CD14-positive monocyte (primary cell): ENCODE measurements around the gene LNP1. TPM values are rescaled to one million over a fixed set of nuclear protein-coding genes. Genes with fewer than 3 reads are reported as not detected.

Source experiments
- DNase-seq, 3 donors: peaks; one replicate each; pipeline ENCODE4 v3.0.0-alpha.2; 2011 to 2022
- H2AFZ ChIP-seq: 2 replicates; pipeline ENCODE4 v1.6.0; 2012; ENCODE audit warnings: mild to moderate bottlenecking, low read depth, low read length, inconsistent platforms; ENCODE audit not compliant: insufficient read depth, poor library complexity, severe bottlenecking
- H3K27ac ChIP-seq, 2 donors: 1 replicate in 1 of 2; 2 replicates in 1 of 2; pipeline ENCODE4 v1.5.1; 2012 to 2013; ENCODE audit warnings: low read length in 2 of 2, control low read depth in 1 of 2, inconsistent platforms in 1 of 2, low read depth in 1 of 2, mild to moderate bottlenecking in 1 of 2
- H3K27me3 ChIP-seq, 2 donors: one replicate each; pipeline versions ENCODE4 v1.6.0 to v1.6.1; 2011 to 2013; ENCODE audit warnings: low read length in 2 of 2; ENCODE audit not compliant: control insufficient read depth in 2 of 2, insufficient read depth in 2 of 2
- H3K36me3 ChIP-seq, 2 donors: replicated peaks in 1 of 2; 1 replicate in 1 of 2; 2 replicates in 1 of 2; pipeline versions ENCODE4 v1.5.1 to v1.6.1; 2012 to 2013; ENCODE audit warnings: low read length in 2 of 2, control low read depth in 1 of 2, inconsistent platforms in 1 of 2, mild to moderate bottlenecking in 1 of 2; ENCODE audit not compliant: insufficient read depth in 2 of 2, control insufficient read depth in 1 of 2
- H3K4me1 ChIP-seq, 2 donors: 1 replicate in 1 of 2; 2 replicates in 1 of 2; pipeline versions ENCODE4 v1.5.1 to v1.6.1; 2012 to 2013; ENCODE audit warnings: low read length in 2 of 2, control low read depth in 1 of 2, inconsistent platforms in 1 of 2, mild to moderate bottlenecking in 1 of 2, moderate library complexity in 1 of 2; ENCODE audit not compliant: insufficient read depth in 2 of 2, control insufficient read depth in 1 of 2
- H3K4me2 ChIP-seq: replicated peaks from 2 replicates; pipeline ENCODE3; 2012; ENCODE audit warnings: low read length, moderate library complexity, mild to moderate bottlenecking; ENCODE audit not compliant: poor library complexity, severe bottlenecking; ENCODE audit errors: extremely low read depth
- H3K4me3 ChIP-seq, 3 experiments: fragments of 200-600 bp in 1 of 3; sonication (generic) in 1 of 3; replicated peaks in 1 of 3; 1 replicate in 2 of 3; 2 replicates in 1 of 3; pipeline ENCODE4 v1.5.1; 2011 to 2013; ENCODE audit warnings: low read length in 3 of 3, mild to moderate bottlenecking in 3 of 3, control low read depth in 2 of 3, low read depth in 2 of 3, inconsistent platforms in 1 of 3, moderate library complexity in 1 of 3
- H3K79me2 ChIP-seq: 2 replicates; pipeline ENCODE4 v1.6.0; 2012; ENCODE audit warnings: mild to moderate bottlenecking, control low read depth, inconsistent platforms, low read length, moderate library complexity; ENCODE audit not compliant: insufficient read depth
- H3K9ac ChIP-seq: 2 replicates; pipeline ENCODE4 v1.6.0; 2017; ENCODE audit warnings: low read length, mild to moderate bottlenecking; ENCODE audit not compliant: insufficient read depth, poor library complexity, severe bottlenecking
- H3K9me3 ChIP-seq, 2 donors: replicated peaks in 1 of 2; 1 replicate in 1 of 2; 2 replicates in 1 of 2; pipeline versions ENCODE4 v1.5.1 to v1.6.1; 2012 to 2013; ENCODE audit warnings: low read length in 2 of 2, control low read depth in 1 of 2; ENCODE audit not compliant: control insufficient read depth in 1 of 2, insufficient read depth in 1 of 2
- H4K20me1 ChIP-seq: 2 replicates; pipeline ENCODE4 v1.6.0; 2012; ENCODE audit warnings: mild to moderate bottlenecking, low read length, control low read depth, moderate library complexity; ENCODE audit not compliant: insufficient read depth
- H3K27ac Mint-ChIP-seq, 7 donors: one replicate each; pipeline ENCODE4 v1.8.0; 2020; ENCODE audit warnings: mild to moderate bottlenecking in 7 of 7, mixed read lengths in 7 of 7, moderate library complexity in 6 of 7, inconsistent platforms in 2 of 7
- H3K27me3 Mint-ChIP-seq, 3 donors: one replicate each; pipeline ENCODE4 v1.8.0; 2021 to 2022; ENCODE audit warnings: low read depth in 3 of 3, mild to moderate bottlenecking in 3 of 3, mixed read lengths in 3 of 3, moderate library complexity in 3 of 3, inconsistent platforms in 1 of 3
- H3K36me3 Mint-ChIP-seq, 2 donors: one replicate each; pipeline ENCODE4 v1.8.0; 2020; ENCODE audit warnings: mixed read lengths in 2 of 2, inconsistent platforms in 1 of 2, mild to moderate bottlenecking in 1 of 2
- H3K4me1 Mint-ChIP-seq: one replicate; pipeline ENCODE4 v1.8.0; 2020; ENCODE audit warnings: mild to moderate bottlenecking, mixed read lengths
- H3K4me3 Mint-ChIP-seq, 2 donors: one replicate each; pipeline ENCODE4 v1.8.0; 2020; ENCODE audit warnings: mild to moderate bottlenecking in 2 of 2, mixed read lengths in 2 of 2, moderate library complexity in 1 of 2
- H3K9me3 Mint-ChIP-seq, 7 donors: one replicate each; pipeline ENCODE4 v1.8.0; 2020 to 2022; ENCODE audit warnings: mixed read lengths in 7 of 7, mild to moderate bottlenecking in 6 of 7, moderate library complexity in 6 of 7, inconsistent platforms in 2 of 7
- CTCF ChIP-seq: fragments of 200-600 bp; IDR thresholded peaks from one replicate; pipeline ENCODE4 v1.8.0; 2022; ENCODE audit warnings: antibody characterized with exemption, mild to moderate bottlenecking
- whole genome bisulfite sequencing: methylation state at CpG from one replicate; pipeline ENCODE4 v1.1.5; 2013; ENCODE audit warnings: missing lambda C conversion rate; ENCODE audit not compliant: insufficient coverage; 5-methylcytosine and 5-hydroxymethylcytosine counted together
- intact Hi-C, 2 donors: fragments of 100-400 bp; cut with micrococcal nuclease; formaldehyde crosslinking; loops; one replicate each; pipeline versions ENCODE4 v1.15.0 to v1.15.1; 2023
- polyA plus RNA-seq, 3 donors: library from polyadenylated mRNA; depleted of rRNA in 1 of 3; unstranded in 2 of 3; stranded (reverse) in 1 of 3; fragments of 300-500 nt in 2 of 3; fragments of >200 nt in 1 of 3; fragmentation: Illumina TruSeq in 2 of 3; gene quantifications; 1 replicate in 2 of 3; 2 replicates in 1 of 3; pipeline ENCODE4 v1.2.3, GENCODE V29; 2012 to 2021

LNP1 gene
- polyA plus RNA-seq, 3 donors: 0.07 to 0.26 (median 0.08) TPM

GRCh38 chr3:100384733-100385525 is 16.4 kb upstream of the LNP1 start:
- H3K27ac Mint-ChIP-seq: peak overlapping the region in 1 of 7 donors; percentile 15
- no peaks in the 10 kb centered on the region for H3K4me1 ChIP-seq
- H3K79me2 ChIP-seq: peaks cover 36% of the 10 kb centered on the region
- H3K9ac ChIP-seq: no peak overlapping the region
- no peaks in the 10 kb centered on the region for H3K27me3 Mint-ChIP-seq
- peaks cover 4 to 5% of the 10 kb centered on the region in 2 donors for H3K9me3 ChIP-seq
- TF ChIP-seq CTCF: no peak
- peaks cover 60 to 82% of the 10 kb centered on the region in 2 donors for H3K36me3 ChIP-seq
- H3K9me3 Mint-ChIP-seq: peaks cover 2 to 12% (median 7%) of the 10 kb centered on the region in 7 donors
- H3K4me1 Mint-ChIP-seq: no peaks in the 10 kb centered on the region
- H3K36me3 Mint-ChIP-seq: peaks cover 44 to 72% of the 10 kb centered on the region in 2 donors
- peak overlapping the region in 1 of 2 donors; percentile 2 for H3K27ac ChIP-seq
- H4K20me1 ChIP-seq: peaks cover 15% of the 10 kb centered on the region
- no peak overlapping the region for H2AFZ ChIP-seq
- 93% methylated on average over 7 of the region's 8 CpGs for WGBS
- no peaks in the 10 kb centered on the region for H3K27me3 ChIP-seq
- no peak overlapping the region for H3K4me2 ChIP-seq
- H3K4me3 ChIP-seq: no peak overlapping the region
- DNase-seq: no peak
- no peak overlapping the region for H3K4me3 Mint-ChIP-seq
- intact Hi-C loops: no loop called here

GRCh38 chr3:100386437-100387074 is 14.8 kb upstream of the LNP1 start:
- Histone ChIP-seq H3K36me3 (peaks cover 44 to 74% of the 10 kb centered on the region in 2 donors), H3K4me3 (no peak overlapping the region), H3K27ac (no peak overlapping the region), H3K79me2 (peaks cover 52% of the 10 kb centered on the region), H4K20me1 (peaks cover 27% of the 10 kb centered on the region), H3K9ac (no peak overlapping the region), H3K9me3 (peaks cover 5 to 7% of the 10 kb centered on the region in 2 donors), H3K27me3 (no peaks in the 10 kb centered on the region), H3K4me1 (no peaks in the 10 kb centered on the region), H3K4me2 (no peak overlapping the region), H2AFZ (no peak overlapping the region)
- H3K9me3 Mint-ChIP-seq: peaks cover 5 to 12% (median 7%) of the 10 kb centered on the region in 7 donors
- intact Hi-C loops: no loop called here
- no peak for DNase-seq
- H3K4me1 Mint-ChIP-seq: no peaks in the 10 kb centered on the region
- no peak for TF ChIP-seq CTCF
- H3K4me3 Mint-ChIP-seq: no peak overlapping the region
- H3K27me3 Mint-ChIP-seq: no peaks in the 10 kb centered on the region
- peak overlapping the region in 1 of 7 donors; percentile 33 for H3K27ac Mint-ChIP-seq
- H3K36me3 Mint-ChIP-seq: peaks cover 30 to 65% of the 10 kb centered on the region in 2 donors
